ENCODE results near the gene ANKRD33B. TPM values are rescaled to one million over a fixed set of nuclear protein-coding genes. Genes with fewer than 3 reads are reported as not detected.

The ANKRD33B gene
- total and polyA plus RNA-seq, 2 of the 13 experiments (the other 11 are each of a cell fraction or from before 2014, with no cell fraction given): 0.02 TPM; not detected in 1

GRCh38 chr5:10627160-10627701, 63.4 kb downstream of the ANKRD33B start:
- peak overlapping the region; percentile 80 for H3K4me2 ChIP-seq (ENCODE audit: low read depth, low read length)
- H3K9me3 ChIP-seq (ENCODE audit: low read length): no peaks in the 10 kb centered on the region
- 17% methylated on average over 8 of the region's 12 CpGs for WGBS (ENCODE audit: low lambda C conversion rate)
- BruUV-seq (replicated peaks): no TSS peak
- in situ Hi-C loops (cut with HindIII; ENCODE audit: extremely low pct_ligation_motif_present, low pct_unique_long_range_greater_than_20kb): loop anchor here (5.0 to 10.0 kb wide), 2 partner anchors 175 to 342 kb away; no protein-coding TSS in a partner anchor
- H3K36me3 ChIP-seq (replicated peaks in 1 of 2; ENCODE audit: control insufficient read depth in 1 of 2, insufficient read depth in 2 of 2, low read length in 2 of 2): no peaks in the 10 kb centered on the region
- peaks cover 0 to 22% of the 10 kb centered on the region in 2 experiments; a peak in 3 of 5 replicates for H3K27me3 ChIP-seq (ENCODE audit: control insufficient read depth in 1 of 2, insufficient read depth in 2 of 2, low read length in 2 of 2)
- ATAC-seq: peak; percentile 32
- CTCF ChIA-PET (ENCODE audit: low intra/inter-chr PET ratio, low total read pairs): interaction anchor here (2.1 to 2.4 kb wide), 2 partner anchors 174 to 343 kb away, joined by 8 to 25 read pairs; no protein-coding TSS in a partner anchor
- POLR2A ChIA-PET: interaction anchor here (0.8 kb wide), 1 partner anchor 274 kb away, joined by 4 read pairs; the partner anchor contains the start of gene MARCHF6
- peaks cover 14% of the 10 kb centered on the region for H3K4me1 ChIP-seq (ENCODE audit: insufficient read depth, low read length)
- no peak for FAIRE-seq
- H3K9ac ChIP-seq (ENCODE audit: insufficient read depth, low read depth, low read length): no peak overlapping the region
- H3K4me3 ChIP-seq (replicated peaks in 1 of 3; ENCODE audit: insufficient read depth in 1 of 3, low read depth in 2 of 3, low read length in 3 of 3): peak overlapping the region in 1 of 3 experiments; percentile 43; a peak in 2 of 6 replicates
- H3K79me2 ChIP-seq (ENCODE audit: insufficient read depth, low read length): no peaks in the 10 kb centered on the region
- intact Hi-C loops (cut with micrococcal nuclease; ENCODE audit: unreplicated experiment): no loop called here
- no peaks in the 10 kb centered on the region for H4K20me1 ChIP-seq (ENCODE audit: insufficient read depth, low read length)
- H2AFZ ChIP-seq (ENCODE audit: low read length): peak overlapping the region; percentile 74
- TF ChIP-seq DZIP1 (CRISPR knock-in tag; IDR thresholded peaks at IDR 0.05) (no peak), ZNF709 (CRISPR knock-in tag; IDR thresholded peaks at IDR 0.05) (0 out of 2 replicates have a peak, but pooled peaks have one; percentile 1)
- no peak overlapping the region for H3K27ac ChIP-seq (ENCODE audit: extremely low read length, insufficient read depth, low read length)
- DNase-seq (ENCODE audit: low spot score): no peak

GRCh38 chr5:10628601-10629000, 64.7 kb downstream of the ANKRD33B start:
- no peak for ATAC-seq
- Histone ChIP-seq H3K27ac (ENCODE audit: extremely low read length, insufficient read depth, low read length) (no peak overlapping the region), H2AFZ (ENCODE audit: low read length) (no peak overlapping the region), H3K36me3 (replicated peaks in 1 of 2; ENCODE audit: control insufficient read depth in 1 of 2, insufficient read depth in 2 of 2, low read length in 2 of 2) (no peaks in the 10 kb centered on the region), H4K20me1 (ENCODE audit: insufficient read depth, low read length) (no peaks in the 10 kb centered on the region), H3K27me3 (ENCODE audit: control insufficient read depth in 1 of 2, insufficient read depth in 2 of 2, low read length in 2 of 2) (peaks cover 0 to 15% of the 10 kb centered on the region in 2 experiments; a peak in 3 of 5 replicates), H3K4me3 (replicated peaks in 1 of 3; ENCODE audit: insufficient read depth in 1 of 3, low read depth in 2 of 3, low read length in 3 of 3) (no peak overlapping the region), H3K79me2 (ENCODE audit: insufficient read depth, low read length) (no peaks in the 10 kb centered on the region), H3K9ac (ENCODE audit: insufficient read depth, low read depth, low read length) (no peak overlapping the region), H3K9me3 (ENCODE audit: low read length) (no peaks in the 10 kb centered on the region), H3K4me2 (ENCODE audit: low read depth, low read length) (no peak overlapping the region), H3K4me1 (ENCODE audit: insufficient read depth, low read length) (peaks cover 14% of the 10 kb centered on the region)
- 9% methylated on average over 7 of the region's 7 CpGs for WGBS (ENCODE audit: low lambda C conversion rate)
- BruUV-seq (replicated peaks): no TSS peak
- FAIRE-seq: no peak
- ChIA-PET POLR2A (no interaction called here), CTCF (ENCODE audit: low intra/inter-chr PET ratio, low total read pairs) (interaction anchor here (0.7 to 2.4 kb wide), 3 partner anchors 176 to 345 kb away, joined by 3 to 25 read pairs (median 8); no protein-coding TSS in a partner anchor)
- DNase-seq (ENCODE audit: low spot score): no peak
- intact Hi-C loops (cut with micrococcal nuclease; ENCODE audit: unreplicated experiment) (loop anchor here (1.0 kb wide), 2 partner anchors 176 to 344 kb away; no protein-coding TSS in a partner anchor), in situ Hi-C loops (cut with HindIII; ENCODE audit: extremely low pct_ligation_motif_present, low pct_unique_long_range_greater_than_20kb) (loop anchor here (5.0 to 10.0 kb wide), 2 partner anchors 176 to 344 kb away; no protein-coding TSS in a partner anchor)
- TF ChIP-seq SPEN (CRISPR knock-in tag; IDR thresholded peaks at IDR 0.05; ENCODE audit: low read depth) (no peak), ZNF350 (CRISPR knock-in tag; IDR thresholded peaks at IDR 0.05; ENCODE audit: borderline replicate concordance, low read depth) (no peak), ZNF768 (CRISPR knock-in tag; IDR thresholded peaks at IDR 0.05) (no peak), KAT7 (CRISPR knock-in tag; IDR thresholded peaks at IDR 0.05; ENCODE audit: borderline replicate concordance) (no peak), ZNF101 (CRISPR knock-in tag; IDR thresholded peaks at IDR 0.05; ENCODE audit: borderline replicate concordance, low read depth) (no peak), ZNF773 (CRISPR knock-in tag; IDR thresholded peaks at IDR 0.05; ENCODE audit: borderline replicate concordance) (no peak), ZBTB7A (CRISPR knock-in tag; IDR thresholded peaks at IDR 0.05) (no peak), ZNF143 (CRISPR knock-in tag; IDR thresholded peaks at IDR 0.05) (no peak), NFKB2 (CRISPR knock-in tag; IDR thresholded peaks at IDR 0.05; ENCODE audit: borderline replicate concordance) (no peak), ZNF816 (CRISPR knock-in tag; IDR thresholded peaks at IDR 0.05; ENCODE audit: borderline replicate concordance) (no peak), ZBTB37 (CRISPR knock-in tag; IDR thresholded peaks at IDR 0.05) (no peak), ZNF274 (CRISPR knock-in tag; IDR thresholded peaks at IDR 0.05) (no peak)
